RPMI7951 (cell line): ENCODE results near the gene BPIFB6. TPM values are rescaled to one million over a fixed set of nuclear protein-coding genes. Genes with fewer than 3 reads are reported as not detected.

Source experiments
- DNase-seq: peaks from one replicate; pipeline ENCODE4 v3.0.0-alpha.2; 2012; ENCODE audit warnings: low read depth
- total RNA-seq: library from RNA; depleted of rRNA; stranded (reverse); fragments of >200 nt; shearing (Covaris generic); gene quantifications from 2 replicates; pipeline ENCODE4 v1.2.3, GENCODE V29; 2014

Gene BPIFB6
- total RNA-seq, 1 experiment from 2014 or later, result not detected

GRCh38 chr20:33015700-33016580 lies 15.5 kb upstream of the BPIFB6 start:
- no peak for DNase-seq

GRCh38 chr20:33016581-33017109 lies 14.8 kb upstream of the BPIFB6 start:
- DNase-seq, result no peak

- DNase-seq, result no peak
Observed at GRCh38 chr20:33017542-33017941, 13.9 kb upstream of the BPIFB6 start.

GRCh38 chr20:33018169-33018931 lies 13.1 kb upstream of the BPIFB6 start:
- DNase-seq, result no peak

GRCh38 chr20:33019465-33020277 lies 11.8 kb upstream of the BPIFB6 start:
- DNase-seq, result no peak

- no peak for DNase-seq
Observed at GRCh38 chr20:33020278-33021161, 10.9 kb upstream of the BPIFB6 start.

GRCh38 chr20:33021879-33022278 lies 9.6 kb upstream of the BPIFB6 start:
- DNase-seq, result no peak

GRCh38 chr20:33022289-33022688 lies 9.2 kb upstream of the BPIFB6 start:
- DNase-seq, result no peak

GRCh38 chr20:33022694-33023438 lies 8.6 kb upstream of the BPIFB6 start:
- DNase-seq, result no peak

GRCh38 chr20:33023439-33024242 lies 7.8 kb upstream of the BPIFB6 start:
- no peak for DNase-seq

- DNase-seq, result no peak
Observed at GRCh38 chr20:33024243-33024560, 7.2 kb upstream of the BPIFB6 start.

- DNase-seq, result no peak
Observed at GRCh38 chr20:33024609-33025317, 6.7 kb upstream of the BPIFB6 start.

- no peak for DNase-seq
Observed at GRCh38 chr20:33025318-33025876, 6.1 kb upstream of the BPIFB6 start.

- no peak for DNase-seq
Observed at GRCh38 chr20:33026072-33026778, 5.2 kb upstream of the BPIFB6 start.

- DNase-seq, result no peak
Observed at GRCh38 chr20:33026779-33027759, 4.4 kb upstream of the BPIFB6 start.
